HepG2 (cell line): ENCODE data around the gene DDX43. TPM values are rescaled to one million over a fixed set of nuclear protein-coding genes. Genes with fewer than 3 reads are reported as not detected.

ENCODE experiments used
- ATF4 ChIP-seq, 2 experiments: fragments of 450-650 bp in 1 of 2; sonication (generic) in 1 of 2; formaldehyde crosslinking; IDR thresholded peaks; 2 replicates each; pipeline versions ENCODE4 v1.5.0 to v1.8.0; 2020 to 2022; ENCODE audit warnings: mild to moderate bottlenecking in 1 of 2, missing genetic modification reagents in 1 of 2
- BRF2 ChIP-seq: sonication (generic); formaldehyde crosslinking; IDR thresholded peaks from 2 replicates; pipeline ENCODE4 v1.8.1; 2022; ENCODE audit warnings: mild to moderate bottlenecking, missing genetic modification reagents
- CSRNP2 ChIP-seq: sonication (generic); formaldehyde crosslinking; conservative IDR thresholded peaks from 2 replicates; pipeline ENCODE4 v1.8.0; 2022; ENCODE audit warnings: low read depth, missing genetic modification reagents
- FOXJ3 ChIP-seq: sonication (generic); formaldehyde crosslinking; IDR thresholded peaks from 2 replicates; pipeline ENCODE4 v1.4.0; 2020; ENCODE audit warnings: missing genetic modification reagents, mild to moderate bottlenecking, borderline replicate concordance
- GMEB2 ChIP-seq: IDR thresholded peaks from 2 replicates; pipeline ENCODE4 v1.6.1; 2016; ENCODE audit warnings: missing biosample characterization, missing genetic modification reagents, low read depth
- IRF2 ChIP-seq: IDR thresholded peaks from 2 replicates; pipeline ENCODE4 v1.6.1; 2018; ENCODE audit warnings: missing genetic modification reagents, missing compliant biosample characterization
- JUND ChIP-seq: sonication (generic); formaldehyde crosslinking; IDR thresholded peaks from 2 replicates; pipeline ENCODE4 v1.8.0; 2022; ENCODE audit warnings: mild to moderate bottlenecking, missing genetic modification reagents
- KAT8 ChIP-seq: IDR thresholded peaks from 2 replicates; pipeline ENCODE4 v1.6.1; 2016; ENCODE audit warnings: missing genetic modification reagents, missing compliant biosample characterization
- NAIF1 ChIP-seq: sonication (generic); formaldehyde crosslinking; IDR thresholded peaks from 2 replicates; pipeline ENCODE4 v1.5.0; 2020; ENCODE audit warnings: mild to moderate bottlenecking, missing genetic modification reagents, borderline replicate concordance
- SMAD3 ChIP-seq: sonication (generic); formaldehyde crosslinking; IDR thresholded peaks from 2 replicates; pipeline ENCODE4 v1.4.0; 2020; ENCODE audit warnings: missing genetic modification reagents
- TAF1 ChIP-seq: sonication (generic); formaldehyde crosslinking; IDR thresholded peaks from 2 replicates; pipeline ENCODE4 v1.4.0; 2020; ENCODE audit warnings: missing genetic modification reagents
- TGIF2 ChIP-seq: IDR thresholded peaks from 2 replicates; pipeline ENCODE4 v1.6.1; 2016; ENCODE audit warnings: control low read depth, missing compliant biosample characterization
- U2AF2 ChIP-seq: fragments of 200-400 bp; formaldehyde crosslinking; IDR thresholded peaks from 2 replicates; pipeline ENCODE4 v1.6.1; 2017; ENCODE audit warnings: low read depth, mild to moderate bottlenecking, low read length
- YEATS4 ChIP-seq: sonication (generic); formaldehyde crosslinking; IDR thresholded peaks from 2 replicates; pipeline ENCODE4 v1.4.0; 2020; ENCODE audit warnings: missing genetic modification reagents, borderline replicate concordance
- ZFY ChIP-seq: sonication (generic); formaldehyde crosslinking; IDR thresholded peaks from 2 replicates; pipeline ENCODE4 v1.4.0; 2020; ENCODE audit warnings: missing genetic modification reagents
- ZNF256 ChIP-seq: sonication (generic); formaldehyde crosslinking; conservative IDR thresholded peaks from 2 replicates; pipeline ENCODE4 v1.4.0; 2020; ENCODE audit warnings: missing genetic modification reagents
- ZNF598 ChIP-seq: sonication (generic); formaldehyde crosslinking; IDR thresholded peaks from 2 replicates; pipeline ENCODE4 v1.5.1; 2020; ENCODE audit warnings: mild to moderate bottlenecking, missing genetic modification reagents, borderline replicate concordance
- ZNF713 ChIP-seq: sonication (generic); formaldehyde crosslinking; IDR thresholded peaks from 2 replicates; pipeline ENCODE4 v1.4.0; 2020; ENCODE audit warnings: mild to moderate bottlenecking, missing genetic modification reagents
- ZSCAN31 ChIP-seq: sonication (generic); formaldehyde crosslinking; IDR thresholded peaks from 2 replicates; pipeline ENCODE4 v1.5.0; 2020; ENCODE audit warnings: low read depth, mild to moderate bottlenecking, missing genetic modification reagents
- polyA plus RNA-seq, 8 experiments: library from polyadenylated mRNA; depleted of rRNA in 3 of 8; stranded (reverse) in 7 of 8; unstranded in 1 of 8; fragments of >200 nt; fragmentation: Illumina TruSeq in 4 of 8; extraction: Trizol in 4 of 8; gene quantifications; 2 replicates each; pipeline versions ENCODE4 v1.2.1 to v1.2.3, GENCODE V29; 2011 to 2016; ENCODE audit warnings: low read depth in 4 of 8, missing spikeins in 1 of 8, mixed read lengths in 1 of 8; ENCODE audit not compliant: insufficient read depth in 1 of 8
- total RNA-seq, 5 experiments: library from RNA; depleted of rRNA; stranded (reverse); fragments of >200 nt; fragmentation: Illumina TruSeq; extraction: Trizol; gene quantifications; 2 replicates each; pipeline ENCODE4 v1.2.3, GENCODE V29; 2016; ENCODE audit warnings: low read depth in 1 of 5
- TF ChIP-seq, protein P1 (sequence below): sonication (generic); formaldehyde crosslinking; IDR thresholded peaks from 2 replicates; pipeline ENCODE4 v1.8.0; 2022; ENCODE audit warnings: low read depth, missing genetic modification reagents
- TF ChIP-seq, protein P2 (sequence below): sonication (generic); formaldehyde crosslinking; IDR thresholded peaks from 2 replicates; pipeline ENCODE4 v1.8.1; 2023; ENCODE audit warnings: mild to moderate bottlenecking, inconsistent platforms, moderate library complexity, missing genetic modification reagents, borderline replicate concordance

The DDX43 gene
- total and polyA plus RNA-seq, 2 of the 13 experiments (the other 11 are each of a cell fraction or from before 2014, with no cell fraction given) = not detected

GRCh38 chr6:73461537-73462350, 67.1 kb downstream of the DDX43 start, which contains the start of gene MTO1 (continued):
- TF ChIP-seq FOXJ3 (CRISPR knock-in tag) = 0 out of 2 replicates have a peak, but pooled peaks have one; percentile 35
- TF ChIP-seq, protein P1, sequence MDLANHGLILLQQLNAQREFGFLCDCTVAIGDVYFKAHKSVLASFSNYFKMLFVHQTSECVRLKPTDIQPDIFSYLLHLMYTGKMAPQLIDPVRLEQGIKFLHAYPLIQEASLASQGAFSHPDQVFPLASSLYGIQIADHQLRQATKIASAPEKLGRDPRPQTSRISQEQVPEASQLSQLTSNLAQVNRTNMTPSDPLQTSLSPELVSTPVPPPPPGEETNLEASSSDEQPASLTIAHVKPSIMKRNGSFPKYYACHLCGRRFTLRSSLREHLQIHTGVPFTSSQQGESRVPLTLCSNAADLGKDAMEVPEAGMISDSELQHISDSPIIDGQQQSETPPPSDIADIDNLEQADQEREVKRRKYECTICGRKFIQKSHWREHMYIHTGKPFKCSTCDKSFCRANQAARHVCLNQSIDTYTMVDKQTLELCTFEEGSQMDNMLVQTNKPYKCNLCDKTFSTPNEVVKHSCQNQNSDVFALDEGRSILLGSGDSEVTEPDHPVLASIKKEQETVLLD (CRISPR knock-in tag) = peak; percentile 61; the same call in 1 of the 2 replicates
- peak; percentile 72; the same call in 1 of the 2 replicates for TF ChIP-seq ZSCAN31 (CRISPR knock-in tag)
- peak; percentile 73; the same call in 1 of the 2 replicates for TF ChIP-seq BRF2 (CRISPR knock-in tag)
- peak; percentile 89 for TF ChIP-seq TAF1 (CRISPR knock-in tag)
- peak; percentile 45 for TF ChIP-seq ZFY (CRISPR knock-in tag)
- TF ChIP-seq GMEB2 = peak; percentile 96
- peak; percentile 69; the same call in 1 of the 2 replicates for TF ChIP-seq SMAD3 (CRISPR knock-in tag)
- TF ChIP-seq NAIF1 = peak; percentile 70; the same call in 1 of the 2 replicates
- 0 out of 2 replicates have a peak, but pooled peaks have one; percentile 31 for TF ChIP-seq JUND (CRISPR knock-in tag)
- TF ChIP-seq ZNF598 (CRISPR knock-in tag) = no peak
- TF ChIP-seq ZNF713 (CRISPR knock-in tag) = no peak
- TF ChIP-seq ZNF256 (CRISPR knock-in tag) = no peak
- peak; percentile 94 for TF ChIP-seq KAT8 (CRISPR knock-in tag)
- TF ChIP-seq U2AF2 = no peak
- TF ChIP-seq ATF4 (CRISPR knock-in tag; IDR thresholded peaks at IDR 0.05) = peak in 1 of 2 experiments; percentile 84; a peak in 2 of 4 replicates
- TF ChIP-seq TGIF2 (CRISPR knock-in tag) = peak; percentile 74
- peak; percentile 92 for TF ChIP-seq YEATS4 (CRISPR knock-in tag)
- TF ChIP-seq, protein P2, sequence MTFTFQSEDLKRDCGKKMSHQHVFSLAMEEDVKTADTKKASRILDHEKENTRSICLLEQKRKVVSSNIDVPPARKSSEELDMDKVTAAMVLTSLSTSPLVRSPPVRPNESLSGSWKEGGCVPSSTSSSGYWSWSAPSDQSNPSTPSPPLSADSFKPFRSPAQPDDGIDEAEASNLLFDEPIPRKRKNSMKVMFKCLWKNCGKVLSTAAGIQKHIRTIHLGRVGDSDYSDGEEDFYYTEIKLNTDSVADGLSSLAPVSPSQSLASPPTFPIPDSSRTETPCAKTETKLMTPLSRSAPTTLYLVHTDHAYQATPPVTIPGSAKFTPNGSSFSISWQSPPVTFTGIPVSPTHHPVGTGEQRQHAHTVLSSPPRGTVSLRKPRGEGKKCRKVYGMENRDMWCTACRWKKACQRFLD (CRISPR knock-in tag) = 0 out of 2 replicates have a peak, but pooled peaks have one; percentile 78
- 0 out of 2 replicates have a peak, but pooled peaks have one; percentile 28 for TF ChIP-seq CSRNP2 (CRISPR knock-in tag)
- 0 out of 2 replicates have a peak, but pooled peaks have one; percentile 42 for TF ChIP-seq IRF2 (CRISPR knock-in tag)
